Measurements from ENCODE around the gene GAB2. TPM values are rescaled to one million over a fixed set of nuclear protein-coding genes. Genes with fewer than 3 reads are reported as not detected.
"Not testable (repeated sequence)": the region's sequence is repeated elsewhere in the genome, so short reads cannot be mapped to it uniquely, and the experiment has no call there.

Gene GAB2
- total RNA-seq, 4 donors from 2014 or later = 13.4 to 28.4 (median 19.8) TPM

DNA sequence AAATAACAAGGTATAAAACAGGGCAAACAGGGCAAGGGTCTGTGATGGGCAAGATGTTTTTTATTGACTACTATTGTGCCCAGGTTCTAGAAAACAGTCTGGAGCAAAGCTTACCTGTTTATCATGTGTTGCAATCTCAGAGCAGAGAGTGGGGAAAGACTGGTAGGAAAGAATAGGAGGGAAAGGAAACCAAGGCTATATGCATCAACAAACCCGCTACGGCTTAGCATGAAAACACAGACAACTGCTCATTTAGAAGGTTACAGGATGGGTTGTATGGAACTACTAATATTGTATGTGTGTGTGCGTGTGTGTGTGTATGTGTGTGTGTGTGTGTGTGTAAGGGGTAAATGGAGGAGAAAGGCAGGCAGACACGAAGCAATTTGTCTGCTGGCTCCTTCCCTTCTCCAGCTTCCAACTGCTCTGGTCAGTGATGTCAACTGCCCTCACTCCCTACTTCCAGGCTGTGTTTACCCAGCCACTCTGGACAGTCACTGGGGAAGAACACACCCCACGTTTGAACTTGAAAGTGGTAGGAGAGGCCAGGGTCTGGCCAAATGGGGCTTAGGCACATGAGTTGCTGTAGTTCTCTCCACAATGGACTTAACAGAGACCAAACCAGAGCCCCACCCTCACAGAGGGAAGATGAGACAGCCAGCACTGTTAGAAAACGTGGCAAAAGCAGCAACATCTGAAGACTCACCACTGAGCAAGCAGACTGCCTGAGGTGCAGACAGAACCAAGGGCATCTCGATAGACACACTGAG, 47.0 kb downstream of the GAB2 start:
- Histone ChIP-seq H3K9me3 (no peaks in the 10 kb centered on the region), H3K4me3 (no peak overlapping the region), H3K27ac (no peak overlapping the region), H3K27me3 (no peaks in the 10 kb centered on the region), H3K4me1 (peaks cover 14% of the 10 kb centered on the region), H3K36me3 (no peaks in the 10 kb centered on the region)
- 52% methylated on average over 7 of the region's 7 CpGs for WGBS
- DNase-seq (ENCODE audit: low spot score in 2 of 2) = no peak
- no peak for TF ChIP-seq POLR2A (IDR thresholded peaks at IDR 0.05)

DNA sequence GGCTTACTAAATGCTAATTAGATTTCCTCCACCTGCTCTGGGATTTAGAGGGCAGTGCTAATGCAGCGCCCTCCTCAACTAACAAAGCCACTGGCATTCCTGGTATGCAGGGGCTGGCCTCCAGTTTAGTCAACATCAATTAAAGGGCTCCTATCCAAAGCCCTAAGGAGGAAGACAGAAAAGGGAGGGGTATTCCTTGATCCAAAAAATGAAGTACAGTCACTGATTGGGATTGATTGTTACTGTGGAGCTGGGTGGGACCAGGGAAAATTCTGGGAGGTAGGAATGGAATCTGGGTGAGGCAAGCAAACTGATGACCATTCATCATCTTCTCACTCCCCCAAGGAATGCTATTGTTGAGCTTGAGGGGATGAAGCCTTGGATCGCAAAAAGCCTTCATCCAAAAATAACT, 52.2 kb downstream of the GAB2 start:
- Histone ChIP-seq H3K27ac (no peak overlapping the region), H3K36me3 (no peaks in the 10 kb centered on the region), H3K4me3 (no peak overlapping the region), H3K27me3 (no peaks in the 10 kb centered on the region), H3K9me3 (no peaks in the 10 kb centered on the region), H3K4me1 (peaks cover 12% of the 10 kb centered on the region)
- DNase-seq (ENCODE audit: low spot score in 2 of 2) = no peak
- WGBS = 29% methylated on average over 2 of the region's 2 CpGs
- no peak for TF ChIP-seq POLR2AphosphoS5 (IDR thresholded peaks at IDR 0.05)
- no peak for TF ChIP-seq EP300 (IDR thresholded peaks at IDR 0.05)
- no peak for TF ChIP-seq POLR2A (IDR thresholded peaks at IDR 0.05)

DNA sequence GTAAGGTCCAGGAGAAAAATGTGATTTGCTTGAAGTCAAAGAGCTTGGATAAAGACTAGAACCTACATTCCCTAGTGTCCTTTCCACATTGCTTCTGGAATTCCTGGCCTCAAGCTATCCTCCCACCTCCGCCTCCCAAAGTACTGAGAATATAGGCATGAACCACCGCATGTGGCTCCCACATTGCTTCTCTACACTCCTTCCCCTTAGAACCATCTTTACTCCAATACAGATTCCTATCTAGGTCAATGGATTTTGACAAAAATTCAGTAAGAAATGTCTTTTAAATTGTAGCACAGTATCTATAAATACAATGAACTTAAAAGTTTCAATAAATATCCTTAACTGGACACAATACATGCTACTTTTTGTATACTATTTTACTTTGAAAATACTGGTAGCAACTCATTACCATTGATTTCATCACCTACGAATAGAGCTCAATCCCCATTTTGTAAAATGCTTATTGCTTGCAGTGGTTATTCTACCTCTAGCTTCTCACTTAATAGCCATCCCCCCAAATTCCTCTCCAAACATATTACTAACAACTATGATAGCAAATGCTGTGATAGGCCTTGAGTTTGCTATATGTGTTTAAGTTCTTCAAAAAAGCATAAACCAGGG, 53.4 kb downstream of the GAB2 start:
- Histone ChIP-seq H3K27me3 (no peaks in the 10 kb centered on the region), H3K4me1 (peaks cover 12% of the 10 kb centered on the region), H3K4me3 (no peak overlapping the region), H3K27ac (no peak overlapping the region), H3K9me3 (no peaks in the 10 kb centered on the region), H3K36me3 (no peaks in the 10 kb centered on the region)
- no peak for DNase-seq (ENCODE audit: low spot score in 2 of 2)
- 95% methylated on average over 3 of the region's 3 CpGs for WGBS
- TF ChIP-seq, protein P1, sequence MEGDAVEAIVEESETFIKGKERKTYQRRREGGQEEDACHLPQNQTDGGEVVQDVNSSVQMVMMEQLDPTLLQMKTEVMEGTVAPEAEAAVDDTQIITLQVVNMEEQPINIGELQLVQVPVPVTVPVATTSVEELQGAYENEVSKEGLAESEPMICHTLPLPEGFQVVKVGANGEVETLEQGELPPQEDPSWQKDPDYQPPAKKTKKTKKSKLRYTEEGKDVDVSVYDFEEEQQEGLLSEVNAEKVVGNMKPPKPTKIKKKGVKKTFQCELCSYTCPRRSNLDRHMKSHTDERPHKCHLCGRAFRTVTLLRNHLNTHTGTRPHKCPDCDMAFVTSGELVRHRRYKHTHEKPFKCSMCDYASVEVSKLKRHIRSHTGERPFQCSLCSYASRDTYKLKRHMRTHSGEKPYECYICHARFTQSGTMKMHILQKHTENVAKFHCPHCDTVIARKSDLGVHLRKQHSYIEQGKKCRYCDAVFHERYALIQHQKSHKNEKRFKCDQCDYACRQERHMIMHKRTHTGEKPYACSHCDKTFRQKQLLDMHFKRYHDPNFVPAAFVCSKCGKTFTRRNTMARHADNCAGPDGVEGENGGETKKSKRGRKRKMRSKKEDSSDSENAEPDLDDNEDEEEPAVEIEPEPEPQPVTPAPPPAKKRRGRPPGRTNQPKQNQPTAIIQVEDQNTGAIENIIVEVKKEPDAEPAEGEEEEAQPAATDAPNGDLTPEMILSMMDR (IDR thresholded peaks at IDR 0.05) = no peak
- TF ChIP-seq POLR2A (IDR thresholded peaks at IDR 0.05) (no peak), POLR2AphosphoS5 (IDR thresholded peaks at IDR 0.05) (no peak), EP300 (IDR thresholded peaks at IDR 0.05) (no peak)

DNA sequence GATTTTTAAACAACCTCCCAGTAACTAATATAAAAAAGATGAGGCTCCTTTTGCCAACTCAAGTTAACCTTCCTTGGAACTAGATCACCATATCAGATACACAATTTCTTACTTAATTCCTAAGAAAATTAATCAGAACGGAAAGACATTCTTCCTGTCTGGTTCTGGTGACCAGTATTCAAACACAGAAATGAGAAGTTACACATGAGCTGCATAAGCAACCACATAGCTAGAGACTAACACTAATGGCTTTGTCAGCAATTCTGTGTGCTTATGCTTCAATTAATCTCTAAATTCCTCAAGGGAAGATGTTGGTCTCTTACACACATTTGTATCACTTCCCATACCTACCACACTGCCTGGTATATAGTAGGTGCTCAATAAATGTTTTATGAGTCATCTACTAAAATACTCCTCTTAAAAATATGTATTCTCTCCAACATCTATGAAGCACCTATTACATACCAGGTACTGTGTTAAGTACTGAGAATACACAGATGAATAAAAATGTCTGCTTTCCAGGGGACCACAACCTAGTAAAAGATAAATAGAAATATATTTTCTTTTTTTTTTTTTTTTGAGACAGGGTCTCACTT, 54.5 kb downstream of the GAB2 start:
- Histone ChIP-seq H3K9me3 (no peaks in the 10 kb centered on the region), H3K27ac (no peak overlapping the region), H3K4me1 (peaks cover 12% of the 10 kb centered on the region), H3K36me3 (no peaks in the 10 kb centered on the region), H3K27me3 (no peaks in the 10 kb centered on the region), H3K4me3 (no peak overlapping the region)
- 75% methylated on average over 1 of the region's 1 CpG for WGBS
- no peak for DNase-seq (ENCODE audit: low spot score in 2 of 2)
- no peak for TF ChIP-seq POLR2A (IDR thresholded peaks at IDR 0.05)
- TF ChIP-seq, protein P1 (IDR thresholded peaks at IDR 0.05) = no peak
- no peak for TF ChIP-seq EP300 (IDR thresholded peaks at IDR 0.05)
- no peak for TF ChIP-seq POLR2AphosphoS5 (IDR thresholded peaks at IDR 0.05)

DNA sequence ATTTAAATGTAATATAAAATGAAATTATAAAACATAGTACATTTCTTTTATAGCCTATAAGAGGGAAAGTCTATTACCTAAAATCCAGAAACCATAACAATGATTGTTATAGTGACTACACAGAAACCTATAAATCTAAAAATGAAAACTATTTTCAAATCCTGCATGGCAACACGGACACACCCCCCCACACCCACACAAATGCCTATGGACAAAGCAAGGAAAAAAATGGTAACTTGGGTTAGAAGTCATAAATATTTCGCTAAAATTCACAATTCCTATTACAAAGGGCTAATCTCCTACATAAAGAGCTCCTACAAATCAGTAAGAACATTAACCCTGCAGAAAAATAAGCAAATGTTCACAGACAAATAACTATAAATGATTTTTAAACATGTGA, 56.4 kb downstream of the GAB2 start:
- Histone ChIP-seq H3K36me3 (no peaks in the 10 kb centered on the region), H3K27me3 (no peaks in the 10 kb centered on the region), H3K4me3 (no peak overlapping the region), H3K9me3 (no peaks in the 10 kb centered on the region), H3K4me1 (peaks cover 12% of the 10 kb centered on the region), H3K27ac (no peak overlapping the region)
- 84% methylated on average over 2 of the region's 2 CpGs for WGBS
- no peak for DNase-seq (ENCODE audit: low spot score in 2 of 2)
- no peak for TF ChIP-seq POLR2A (IDR thresholded peaks at IDR 0.05)
- TF ChIP-seq, protein P1 (IDR thresholded peaks at IDR 0.05) = no peak

DNA sequence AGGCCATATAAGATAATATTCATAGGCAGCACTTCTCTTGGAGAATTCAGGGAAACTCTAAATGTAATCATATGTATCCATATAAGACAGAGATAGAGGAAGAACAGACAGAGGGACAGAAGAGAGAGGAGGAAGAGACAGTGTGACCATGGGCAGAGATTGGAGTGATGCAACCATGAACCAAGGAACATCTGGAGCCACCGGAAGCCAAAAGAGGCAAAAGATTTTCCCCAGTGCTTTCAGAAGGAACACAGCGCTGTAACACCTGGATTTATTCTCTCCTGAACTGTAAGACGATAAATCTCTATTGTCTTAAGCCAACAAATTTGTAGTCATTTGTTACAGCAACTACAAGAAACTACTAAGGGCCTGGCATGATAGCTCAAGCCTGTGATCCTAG, 57.7 kb downstream of the GAB2 start:
- TF ChIP-seq POLR2A (IDR thresholded peaks at IDR 0.05) (no peak), POLR2AphosphoS5 (IDR thresholded peaks at IDR 0.05) (no peak), EP300 (IDR thresholded peaks at IDR 0.05) (no peak)
- TF ChIP-seq, protein P1 (IDR thresholded peaks at IDR 0.05) = no peak
- H3K4me3 ChIP-seq = no peak overlapping the region
- H3K36me3 ChIP-seq = no peaks in the 10 kb centered on the region
- H3K27ac ChIP-seq = no peak overlapping the region
- no peak for DNase-seq (ENCODE audit: low spot score in 2 of 2)
- no peaks in the 10 kb centered on the region for H3K9me3 ChIP-seq
- H3K4me1 ChIP-seq = peaks cover 3% of the 10 kb centered on the region
- 73% methylated on average over 3 of the region's 3 CpGs for WGBS
- no peaks in the 10 kb centered on the region for H3K27me3 ChIP-seq

DNA sequence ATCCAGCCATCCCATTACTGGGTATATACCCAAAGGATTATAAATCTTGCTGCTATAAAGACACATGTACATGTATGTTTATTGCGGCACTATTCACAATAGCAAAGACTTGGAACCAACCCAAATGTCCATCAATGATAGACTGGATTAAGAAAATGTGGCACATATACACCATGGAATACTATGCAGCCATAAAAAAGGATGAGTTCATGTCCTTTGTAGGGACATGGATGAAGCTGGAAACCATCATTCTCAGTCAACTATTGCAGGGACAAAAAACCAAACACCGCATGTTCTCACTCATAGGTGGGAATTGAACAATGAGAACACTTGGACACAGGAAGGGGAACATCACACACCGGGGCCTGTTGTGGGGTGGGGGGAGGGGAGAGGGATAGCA, 59.7 kb downstream of the GAB2 start:
- WGBS = 89% methylated on average over 3 of the region's 3 CpGs
- not testable (repeated sequence) for H3K4me1 ChIP-seq; H3K36me3 ChIP-seq; DNase-seq (ENCODE audit: low spot score in 2 of 2); H3K27me3 ChIP-seq; H3K9me3 ChIP-seq; H3K4me3 ChIP-seq; H3K27ac ChIP-seq

DNA sequence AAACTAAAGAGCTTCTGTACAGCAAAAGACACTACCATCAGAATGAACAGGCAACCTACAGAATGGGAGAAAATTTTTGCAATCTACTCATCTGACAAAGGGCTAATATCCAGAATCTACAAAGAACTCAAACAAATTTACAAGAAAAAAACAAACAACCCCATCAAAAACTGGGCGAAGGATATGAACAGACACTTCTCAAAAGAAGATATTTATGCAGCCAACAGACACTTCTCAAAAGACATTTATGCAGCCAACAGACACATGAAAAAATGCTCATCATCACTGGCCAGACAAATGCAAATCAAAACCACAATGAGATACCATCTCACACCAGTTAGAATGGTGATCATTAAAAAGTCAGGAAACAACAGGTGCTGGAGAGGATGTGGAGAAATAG, 60.2 kb downstream of the GAB2 start:
- WGBS = 89% methylated on average over 1 of the region's 1 CpG
- H3K27ac ChIP-seq; H3K36me3 ChIP-seq; H3K4me3 ChIP-seq; H3K27me3 ChIP-seq; H3K9me3 ChIP-seq; DNase-seq (ENCODE audit: low spot score in 2 of 2): not testable (repeated sequence)
- peaks cover 11% of the 10 kb centered on the region for H3K4me1 ChIP-seq

DNA sequence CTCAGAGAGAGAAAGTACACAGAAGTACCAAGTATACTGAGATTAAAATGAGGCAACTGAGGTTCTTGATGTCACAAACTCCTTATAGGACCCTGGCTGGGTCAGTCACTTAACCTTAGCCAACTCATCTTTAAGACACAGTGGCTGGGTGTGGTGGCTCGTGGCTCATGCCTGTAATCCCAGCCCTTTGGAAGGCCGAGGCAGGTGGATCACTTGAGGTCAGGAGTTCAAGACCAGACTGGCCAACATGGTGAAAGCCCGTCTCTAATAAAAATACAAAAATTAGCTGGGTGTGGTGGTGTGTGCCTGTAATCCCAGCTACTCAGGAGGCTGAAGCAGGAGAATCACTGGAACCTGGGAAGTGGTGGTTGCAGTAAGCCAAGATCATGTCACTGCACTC, 61.9 kb downstream of the GAB2 start:
- not testable (repeated sequence) for H3K36me3 ChIP-seq; H3K9me3 ChIP-seq; DNase-seq (ENCODE audit: low spot score in 2 of 2); H3K27me3 ChIP-seq; H3K27ac ChIP-seq; H3K4me3 ChIP-seq
- peaks cover 25% of the 10 kb centered on the region for H3K4me1 ChIP-seq
- WGBS = 87% methylated on average over 3 of the region's 3 CpGs

Data from suprapubic skin (tissue), 4 donors.